Neural crest cell (in vitro differentiated cells): ENCODE data around the gene SDS. TPM values are rescaled to one million over a fixed set of nuclear protein-coding genes. Genes with fewer than 3 reads are reported as not detected.
A peak's percentile ranks its signal among the peaks of the same experiment; 100 is the strongest.

Experiments used
- DNase-seq: peaks from one replicate; pipeline ENCODE4 v3.0.0; 2021; ENCODE audit warnings: low read depth, mixed read lengths, low spot score
- H3K27ac Mint-ChIP-seq: one replicate; pipeline ENCODE4 v1.8.0; 2021; ENCODE audit warnings: mild to moderate bottlenecking, mixed read lengths; ENCODE audit not compliant: unreplicated experiment
- H3K27me3 Mint-ChIP-seq: 2 replicates; pipeline ENCODE4 v1.8.0; 2021; ENCODE audit warnings: low read depth, mild to moderate bottlenecking, mixed read lengths
- H3K36me3 Mint-ChIP-seq: 2 replicates; pipeline ENCODE4 v1.8.0; 2021; ENCODE audit warnings: low read depth, mild to moderate bottlenecking, mixed read lengths
- H3K4me1 Mint-ChIP-seq: 2 replicates; pipeline ENCODE4 v1.8.0; 2021; ENCODE audit warnings: mixed read lengths
- H3K4me3 Mint-ChIP-seq: one replicate; pipeline ENCODE4 v1.8.0; 2021; ENCODE audit warnings: mild to moderate bottlenecking, mixed read lengths
- H3K9me3 Mint-ChIP-seq: 2 replicates; pipeline ENCODE4 v1.8.0; 2021; ENCODE audit warnings: mixed read lengths
- total RNA-seq: library from RNA; stranded (reverse); gene quantifications from 2 replicates; pipeline ENCODE4 v1.2.1, GENCODE V29; 2021
- TF ChIP-seq, protein P1 (sequence below): fragments of 200-600 bp; sonication (generic); conservative IDR thresholded peaks from 2 replicates; pipeline ENCODE4 v1.5.0; 2021; ENCODE audit warnings: antibody characterized with exemption, mild to moderate bottlenecking

SDS gene
- total RNA-seq, 1 donor from 2014 or later, result not detected

DNA sequence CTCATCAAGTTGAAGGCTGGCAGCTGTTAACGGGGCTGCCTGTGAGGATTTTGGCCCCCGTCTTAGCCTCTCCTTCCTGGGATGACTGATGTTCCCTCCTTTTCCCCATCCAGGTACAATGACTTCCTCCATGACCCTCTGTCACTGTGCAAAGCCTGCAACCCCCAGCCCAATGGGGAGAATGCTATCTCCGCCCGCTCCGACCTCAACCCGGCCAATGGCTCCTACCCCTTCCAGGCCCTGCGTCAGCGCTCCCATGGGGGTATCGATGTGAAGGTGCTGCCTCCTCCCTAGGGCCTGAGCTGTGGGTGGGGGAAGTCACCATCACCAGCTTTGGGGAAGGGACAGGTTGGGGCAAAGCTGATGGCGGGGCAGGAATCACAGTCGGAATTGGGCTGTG is 16.1 kb downstream of the SDS start:
- H3K27me3 Mint-ChIP-seq, result no peaks in the 10 kb centered on the region
- no peak overlapping the region for H3K27ac Mint-ChIP-seq
- H3K4me3 Mint-ChIP-seq, result no peak overlapping the region
- TF ChIP-seq, protein P1, sequence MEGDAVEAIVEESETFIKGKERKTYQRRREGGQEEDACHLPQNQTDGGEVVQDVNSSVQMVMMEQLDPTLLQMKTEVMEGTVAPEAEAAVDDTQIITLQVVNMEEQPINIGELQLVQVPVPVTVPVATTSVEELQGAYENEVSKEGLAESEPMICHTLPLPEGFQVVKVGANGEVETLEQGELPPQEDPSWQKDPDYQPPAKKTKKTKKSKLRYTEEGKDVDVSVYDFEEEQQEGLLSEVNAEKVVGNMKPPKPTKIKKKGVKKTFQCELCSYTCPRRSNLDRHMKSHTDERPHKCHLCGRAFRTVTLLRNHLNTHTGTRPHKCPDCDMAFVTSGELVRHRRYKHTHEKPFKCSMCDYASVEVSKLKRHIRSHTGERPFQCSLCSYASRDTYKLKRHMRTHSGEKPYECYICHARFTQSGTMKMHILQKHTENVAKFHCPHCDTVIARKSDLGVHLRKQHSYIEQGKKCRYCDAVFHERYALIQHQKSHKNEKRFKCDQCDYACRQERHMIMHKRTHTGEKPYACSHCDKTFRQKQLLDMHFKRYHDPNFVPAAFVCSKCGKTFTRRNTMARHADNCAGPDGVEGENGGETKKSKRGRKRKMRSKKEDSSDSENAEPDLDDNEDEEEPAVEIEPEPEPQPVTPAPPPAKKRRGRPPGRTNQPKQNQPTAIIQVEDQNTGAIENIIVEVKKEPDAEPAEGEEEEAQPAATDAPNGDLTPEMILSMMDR, result no peak
- no peaks in the 10 kb centered on the region for H3K4me1 Mint-ChIP-seq
- no peaks in the 10 kb centered on the region for H3K9me3 Mint-ChIP-seq
- no peak for DNase-seq
- H3K36me3 Mint-ChIP-seq, result peaks cover 7% of the 10 kb centered on the region

DNA sequence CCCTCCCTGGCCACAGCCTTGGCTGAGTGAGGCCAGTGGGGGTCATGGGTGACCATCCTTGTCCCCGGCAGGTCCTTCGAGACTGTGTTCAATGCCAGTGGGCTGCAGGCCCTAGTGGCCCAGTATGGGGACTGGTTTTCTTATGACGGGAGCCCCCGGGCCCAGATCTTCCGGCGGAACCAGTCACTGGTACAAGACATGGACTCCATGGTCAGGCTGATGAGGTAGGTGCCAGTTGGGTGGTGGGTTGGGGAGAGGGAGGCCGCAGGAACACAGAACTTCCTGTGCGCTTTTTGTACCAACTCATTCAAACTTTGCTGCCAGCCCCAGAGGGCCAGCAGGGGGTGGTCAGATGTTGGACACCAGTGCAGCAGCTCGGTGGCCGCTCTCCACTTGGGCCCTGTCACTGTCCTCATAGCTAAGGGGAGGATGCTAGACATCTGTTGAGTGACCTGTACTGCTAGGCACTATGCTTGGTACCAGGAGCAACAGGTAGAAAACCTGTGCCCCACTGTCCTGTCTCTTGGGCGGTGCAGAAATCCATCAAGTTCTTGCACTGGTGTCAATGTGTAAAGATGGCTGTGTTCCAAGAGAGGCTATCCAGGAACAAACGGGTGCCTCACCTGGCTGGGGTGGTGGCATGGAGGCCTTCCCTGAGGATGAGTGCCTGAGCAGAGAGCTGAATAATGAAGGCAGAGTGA is 16.7 kb downstream of the SDS start:
- no peak overlapping the region for H3K4me3 Mint-ChIP-seq
- H3K27me3 Mint-ChIP-seq, result no peaks in the 10 kb centered on the region
- H3K27ac Mint-ChIP-seq, result peak overlapping the region; percentile 19
- TF ChIP-seq, protein P1, result no peak
- DNase-seq, result no peak
- H3K36me3 Mint-ChIP-seq, result peaks cover 7% of the 10 kb centered on the region
- no peaks in the 10 kb centered on the region for H3K4me1 Mint-ChIP-seq
- H3K9me3 Mint-ChIP-seq, result no peaks in the 10 kb centered on the region

DNA sequence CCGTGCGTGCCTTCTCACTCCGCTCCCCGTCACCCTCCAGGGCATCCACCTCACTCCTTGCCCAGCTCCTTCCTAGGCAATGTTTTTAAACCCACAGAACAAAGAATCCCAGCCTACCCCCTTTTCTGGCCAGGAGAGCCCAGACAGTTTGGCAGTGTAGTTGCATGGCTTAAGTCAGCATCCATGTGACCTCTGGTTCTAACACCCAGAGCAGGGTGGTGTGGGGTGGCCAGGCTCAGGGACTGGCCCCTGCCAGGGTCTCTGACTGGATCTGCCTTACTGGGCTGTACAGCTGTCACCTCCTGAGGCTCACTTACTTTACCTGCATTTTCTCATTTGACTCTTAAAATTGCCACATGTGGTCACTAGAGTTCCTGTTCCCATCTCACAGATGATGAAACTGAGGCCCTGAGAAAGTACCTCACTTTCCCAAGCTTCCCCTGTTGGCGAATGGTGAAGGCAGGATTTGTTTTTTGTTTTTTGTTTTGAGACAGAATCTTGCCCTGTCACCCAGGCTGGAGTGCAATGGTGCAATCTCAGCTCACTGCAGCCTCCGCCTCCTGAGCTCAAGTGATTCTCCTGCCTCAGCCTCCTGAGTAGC is 18.3 kb downstream of the SDS start:
- H3K36me3 Mint-ChIP-seq, result peaks cover 7% of the 10 kb centered on the region
- no peaks in the 10 kb centered on the region for H3K27me3 Mint-ChIP-seq
- no peak for DNase-seq
- no peaks in the 10 kb centered on the region for H3K9me3 Mint-ChIP-seq
- H3K4me3 Mint-ChIP-seq, result no peak overlapping the region
- no peak overlapping the region for H3K27ac Mint-ChIP-seq
- H3K4me1 Mint-ChIP-seq, result peaks cover 9% of the 10 kb centered on the region
- TF ChIP-seq, protein P1, result no peak

DNA sequence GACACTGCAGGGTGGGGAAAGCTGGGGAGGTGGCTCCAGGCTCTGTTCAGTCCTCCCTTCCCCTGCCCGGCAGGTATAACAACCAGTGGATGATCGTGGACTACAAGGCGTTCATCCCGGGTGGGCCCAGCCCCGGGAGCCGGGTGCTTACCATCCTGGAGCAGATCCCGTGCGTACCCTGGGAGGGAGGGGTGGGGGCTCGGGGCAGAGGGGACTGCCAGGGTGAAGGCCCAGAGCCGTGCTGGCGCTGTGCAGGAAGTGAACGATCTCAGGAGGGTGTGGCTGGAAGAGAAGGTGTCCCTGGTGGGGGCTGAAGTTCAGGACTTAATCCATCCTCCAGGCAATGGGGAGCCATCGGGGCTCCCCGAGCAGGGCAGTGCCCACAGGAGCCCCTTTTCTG is 18.9 kb downstream of the SDS start:
- H3K36me3 Mint-ChIP-seq, result peaks cover 7% of the 10 kb centered on the region
- no peak overlapping the region for H3K27ac Mint-ChIP-seq
- H3K4me3 Mint-ChIP-seq, result no peak overlapping the region
- no peaks in the 10 kb centered on the region for H3K27me3 Mint-ChIP-seq
- H3K9me3 Mint-ChIP-seq, result no peaks in the 10 kb centered on the region
- H3K4me1 Mint-ChIP-seq, result peaks cover 9% of the 10 kb centered on the region
- DNase-seq, result no peak
- TF ChIP-seq, protein P1, result no peak

DNA sequence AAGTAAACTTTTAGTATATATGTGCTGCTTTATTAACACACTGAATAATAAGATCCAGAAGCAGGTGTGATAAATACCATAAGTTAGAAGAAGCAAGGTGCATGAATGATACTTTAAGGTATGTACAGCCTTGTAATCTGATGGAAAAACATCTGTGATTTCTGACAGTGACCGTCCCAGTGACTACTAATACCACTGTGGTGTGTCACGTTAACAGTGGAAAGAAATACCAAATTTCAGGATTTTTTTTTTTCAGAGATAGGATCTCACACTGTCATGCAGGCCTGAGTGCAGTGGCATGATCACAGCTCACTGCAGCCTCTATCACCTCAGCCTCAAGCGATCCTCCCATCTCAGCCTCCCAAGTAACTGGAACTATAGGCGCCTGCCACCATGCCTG is 21.5 kb downstream of the SDS start:
- Mint-ChIP-seq H3K9me3 (no peaks in the 10 kb centered on the region), H3K27me3 (no peaks in the 10 kb centered on the region), H3K4me1 (peaks cover 9% of the 10 kb centered on the region), H3K4me3 (no peak overlapping the region), H3K27ac (no peak overlapping the region), H3K36me3 (peaks cover 8% of the 10 kb centered on the region)
- TF ChIP-seq, protein P1, result no peak
- no peak for DNase-seq
